ENCODE results near the gene ATP1A1.

GRCh38 chr1:116375148-116375886 lies 2.3 kb downstream of the ATP1A1 start:
- no peak for TF ChIP-seq CTCF (conservative IDR thresholded peaks at IDR 0.05; ENCODE audit: low read length)
- no peak for TF ChIP-seq EZH2phosphoT487 (IDR thresholded peaks at IDR 0.05; ENCODE audit: borderline replicate concordance, low read depth, low read length)

Measured in OCI-LY7 (cell line).